ENCODE data around the gene ELOVL1.

ELOVL1 gene

DNA sequence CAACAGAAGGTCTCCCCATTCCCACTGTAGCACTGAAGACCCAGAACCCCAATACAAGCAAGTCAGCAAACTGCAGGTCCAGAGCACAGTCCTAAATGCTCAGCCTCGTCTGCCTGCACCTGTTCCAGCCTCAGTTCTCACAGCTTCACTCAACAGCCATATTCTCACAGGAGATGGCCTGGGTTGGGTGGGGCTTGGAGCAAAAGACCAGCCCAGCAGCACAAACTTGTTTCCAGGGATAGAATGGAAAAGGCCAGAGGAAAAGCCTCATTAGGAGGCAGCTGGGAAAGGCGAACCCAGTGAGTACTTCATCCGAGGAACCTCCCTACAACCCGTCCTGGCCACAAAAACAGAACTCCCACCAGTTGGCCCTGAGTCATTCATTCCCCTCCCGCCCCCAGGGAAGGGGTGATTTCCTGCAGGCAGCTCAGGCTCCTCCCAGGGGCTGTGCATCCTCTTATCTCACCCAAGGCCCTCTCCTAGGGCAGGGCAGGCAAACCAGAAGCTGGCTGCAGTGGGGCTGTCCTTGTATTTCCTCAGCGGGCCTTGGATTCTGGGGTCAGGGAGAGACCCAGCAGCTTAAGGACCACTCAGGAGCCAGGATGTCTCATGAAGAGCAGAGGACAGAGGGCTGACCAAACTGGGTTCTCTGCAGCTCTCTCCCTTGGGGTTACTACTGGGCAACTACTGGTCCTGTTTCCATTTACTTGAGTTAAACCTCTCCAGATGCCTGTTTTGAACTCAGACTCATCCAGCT, 37.6 kb downstream of the ELOVL1 start:
- no peak for DNase-seq (ENCODE audit: low spot score)

DNA sequence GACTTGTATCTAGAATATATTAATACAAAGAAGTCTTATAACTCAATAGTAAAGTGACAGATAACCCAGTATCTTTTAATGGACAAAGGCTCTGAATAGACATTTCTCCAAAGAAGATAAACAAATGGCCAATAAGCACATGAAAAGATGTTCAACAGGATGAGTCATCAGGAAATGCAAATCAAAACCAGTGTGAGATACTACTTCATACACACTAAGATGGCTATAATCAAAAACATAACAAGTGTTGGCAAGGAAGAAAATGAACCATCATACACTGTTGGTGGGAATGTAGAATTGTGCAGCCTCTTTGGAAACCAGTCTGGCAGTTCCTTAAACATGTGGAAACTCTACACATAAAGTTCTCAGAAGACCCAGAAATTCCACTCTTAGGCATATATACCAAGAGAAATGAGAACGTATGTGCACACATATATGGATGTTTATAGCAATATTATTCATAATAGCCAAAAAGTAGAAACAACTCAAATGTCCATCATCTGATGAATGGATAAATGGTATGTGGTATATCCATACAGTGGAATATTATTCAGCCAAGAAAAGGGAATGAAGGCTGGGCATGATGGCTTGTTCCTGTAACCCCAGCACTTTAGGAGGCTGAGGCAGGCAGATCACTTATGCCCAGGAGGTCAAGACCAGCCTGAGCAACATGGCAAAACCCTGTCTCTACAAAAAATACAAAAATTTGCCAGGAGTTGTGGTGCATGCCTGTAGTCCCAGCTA, 40.1 kb downstream of the ELOVL1 start:
- no peak for DNase-seq (ENCODE audit: low spot score)

DNA sequence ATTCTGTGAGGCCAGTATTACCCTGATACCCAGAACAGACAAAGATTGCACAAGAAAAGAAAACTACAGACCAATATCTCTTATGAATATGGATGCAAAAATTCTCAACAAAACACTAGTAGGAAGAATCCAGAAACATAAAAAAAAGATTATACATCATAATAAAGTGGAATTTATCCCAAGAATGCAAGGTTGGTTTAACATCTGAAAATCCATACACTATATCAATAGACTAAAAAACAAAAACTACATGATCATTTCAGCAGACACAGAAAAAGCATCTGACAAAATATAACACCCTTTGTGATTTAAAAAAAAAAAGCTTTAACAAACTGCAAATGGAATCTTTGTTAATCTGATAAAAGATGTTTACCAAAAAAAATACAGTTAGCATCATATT, 42.4 kb downstream of the ELOVL1 start:
- no peak for DNase-seq (ENCODE audit: low spot score)

DNA sequence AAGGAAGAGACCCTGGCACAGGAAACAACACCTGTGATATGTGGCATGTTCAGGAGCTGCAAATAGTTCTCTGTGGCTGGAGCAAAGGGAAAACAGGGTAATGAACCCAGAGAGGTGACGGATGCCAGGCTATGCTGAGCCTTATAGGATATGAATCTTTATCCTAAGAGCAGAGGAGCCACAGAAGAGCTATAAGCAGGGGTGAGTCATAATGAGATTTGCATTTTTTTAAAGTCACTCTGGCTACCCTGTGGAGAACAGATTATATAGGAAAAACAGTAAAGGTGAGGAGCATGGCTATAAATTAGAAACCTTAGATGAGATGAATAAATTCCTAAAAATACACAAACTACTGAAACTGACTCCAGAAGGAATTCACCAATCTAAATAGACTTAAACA, 43.0 kb downstream of the ELOVL1 start:
- no peak for DNase-seq (ENCODE audit: low spot score)

DNA sequence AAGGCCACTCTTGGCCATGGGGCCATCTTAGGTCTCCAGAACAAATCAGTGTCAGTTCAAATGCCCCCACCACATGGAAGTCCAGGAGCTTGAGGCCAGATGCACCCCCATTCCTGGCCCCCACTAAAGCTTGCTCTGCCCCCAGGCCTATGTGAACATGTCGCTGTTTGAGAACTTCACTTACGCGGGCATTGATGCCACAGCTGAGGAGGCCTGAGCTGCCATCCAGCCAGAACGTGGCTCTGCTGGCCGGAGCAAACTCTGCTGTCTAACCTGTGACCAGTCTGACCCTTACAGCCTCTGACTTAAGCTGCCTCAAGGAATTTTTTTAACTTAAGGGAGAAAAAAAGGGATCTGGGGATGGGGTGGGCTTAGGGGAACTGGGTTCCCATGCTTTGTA, 45.3 kb downstream of the ELOVL1 start:
- no peak for DNase-seq (ENCODE audit: low spot score)

DNA sequence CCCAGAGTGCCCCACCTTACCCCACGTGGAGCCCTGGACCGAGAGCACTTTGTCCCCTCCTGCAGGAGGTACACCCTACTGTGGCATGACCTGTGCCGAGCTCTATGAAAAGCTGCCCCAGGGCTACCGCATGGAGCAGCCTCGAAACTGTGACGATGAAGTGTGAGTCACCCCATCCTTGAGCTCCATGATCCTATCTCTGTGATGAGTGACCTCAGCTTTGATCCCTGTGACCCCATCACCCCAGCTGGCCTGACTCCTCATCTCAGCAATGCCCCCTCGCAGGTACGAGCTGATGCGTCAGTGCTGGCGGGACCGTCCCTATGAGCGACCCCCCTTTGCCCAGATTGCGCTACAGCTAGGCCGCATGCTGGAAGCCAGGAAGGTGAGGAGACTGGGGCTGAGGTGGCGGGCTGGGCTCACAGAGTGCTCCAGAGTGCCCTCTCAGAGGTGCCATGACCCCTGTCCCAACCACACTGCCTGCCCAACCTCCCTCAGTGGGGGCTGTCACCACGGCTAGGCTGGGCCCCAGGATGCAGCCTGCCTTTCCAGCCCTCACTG, 46.4 kb downstream of the ELOVL1 start:
- DNase-seq (ENCODE audit: low spot score), result no peak

DNA sequence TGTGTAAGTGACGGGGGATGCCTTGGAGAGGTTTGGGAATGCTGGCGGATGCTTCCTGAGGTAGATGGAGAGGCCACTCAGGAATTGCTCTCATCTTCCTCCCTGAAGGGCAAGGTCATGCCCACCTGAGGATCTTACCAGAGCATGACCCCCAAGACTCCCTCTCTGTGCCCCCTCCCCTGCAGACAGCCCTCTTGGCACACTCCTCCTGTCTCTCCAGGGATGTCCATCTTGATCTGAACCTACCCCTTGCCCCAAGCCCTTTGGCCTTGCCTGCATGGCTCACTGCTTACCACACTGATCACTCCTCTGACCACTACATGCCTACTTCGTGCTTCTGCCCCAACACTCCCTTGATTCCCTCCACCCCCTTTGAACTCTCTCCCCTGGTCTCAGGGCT, 48.0 kb downstream of the ELOVL1 start:
- DNase-seq (ENCODE audit: low spot score), result no peak

DNA sequence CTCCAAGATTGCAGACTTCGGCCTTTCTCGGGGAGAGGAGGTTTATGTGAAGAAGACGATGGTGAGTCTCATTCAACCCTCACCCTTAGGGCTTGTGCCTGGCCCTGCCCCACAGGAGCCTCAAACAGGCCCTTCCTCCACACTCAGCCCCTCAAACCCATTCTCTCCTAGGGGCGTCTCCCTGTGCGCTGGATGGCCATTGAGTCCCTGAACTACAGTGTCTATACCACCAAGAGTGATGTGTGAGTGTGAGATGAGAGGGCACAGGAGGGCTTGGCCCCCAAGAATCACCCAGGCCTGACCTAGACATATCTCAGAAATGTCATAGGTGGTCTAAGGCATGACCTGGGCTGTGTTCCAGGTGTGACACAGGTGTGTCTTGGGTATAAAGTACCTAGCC, 48.5 kb downstream of the ELOVL1 start:
- no peak for DNase-seq (ENCODE audit: low spot score)

DNA sequence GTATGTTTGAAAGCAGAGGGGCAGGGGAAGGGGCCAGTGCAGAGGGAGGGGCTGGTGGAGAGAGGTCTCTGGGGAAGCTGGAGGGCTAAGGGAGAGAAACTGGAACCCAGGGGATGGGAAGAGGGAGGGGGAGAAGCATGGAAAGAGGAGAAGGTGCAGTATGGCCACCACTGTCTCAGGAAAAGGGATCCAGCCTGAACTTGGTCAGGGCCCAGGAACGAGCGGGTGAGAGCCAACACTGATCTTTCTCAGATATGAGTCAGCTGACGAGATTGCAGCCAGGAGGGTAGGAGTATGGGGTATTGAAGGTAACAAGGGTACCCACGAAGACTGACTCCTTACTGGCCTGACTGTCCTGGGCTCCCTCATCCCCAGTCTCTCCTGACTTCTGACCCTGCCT, 49.0 kb downstream of the ELOVL1 start:
- no peak for DNase-seq (ENCODE audit: low spot score)

DNA sequence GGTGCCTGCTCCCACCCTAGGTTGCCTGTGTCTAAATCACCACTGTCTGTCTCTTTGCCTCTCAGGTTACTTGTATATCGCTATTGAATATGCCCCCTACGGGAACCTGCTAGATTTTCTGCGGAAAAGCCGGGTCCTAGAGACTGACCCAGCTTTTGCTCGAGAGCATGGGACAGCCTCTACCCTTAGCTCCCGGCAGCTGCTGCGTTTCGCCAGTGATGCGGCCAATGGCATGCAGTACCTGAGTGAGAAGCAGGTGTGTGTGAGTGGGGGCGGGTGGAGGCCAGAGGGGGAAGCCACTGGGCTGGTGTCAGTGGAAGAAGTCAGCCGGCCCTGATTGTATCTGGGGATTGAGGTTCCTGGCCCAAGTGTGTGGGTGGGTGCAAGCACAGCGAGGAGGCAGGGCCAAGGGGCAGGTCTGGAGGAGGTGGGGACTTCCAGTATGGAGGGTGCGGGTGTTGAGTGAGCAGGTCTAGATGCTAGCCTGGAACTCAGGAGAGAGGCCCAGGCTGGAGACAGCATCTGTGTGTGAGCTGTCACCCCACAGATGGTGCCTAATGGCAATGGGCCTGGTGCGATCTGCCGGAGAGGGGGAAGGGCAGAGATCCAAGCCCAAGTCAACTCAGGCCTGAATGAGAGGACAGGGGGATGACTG, 49.9 kb downstream of the ELOVL1 start:
- no peak for DNase-seq (ENCODE audit: low spot score)

DNA sequence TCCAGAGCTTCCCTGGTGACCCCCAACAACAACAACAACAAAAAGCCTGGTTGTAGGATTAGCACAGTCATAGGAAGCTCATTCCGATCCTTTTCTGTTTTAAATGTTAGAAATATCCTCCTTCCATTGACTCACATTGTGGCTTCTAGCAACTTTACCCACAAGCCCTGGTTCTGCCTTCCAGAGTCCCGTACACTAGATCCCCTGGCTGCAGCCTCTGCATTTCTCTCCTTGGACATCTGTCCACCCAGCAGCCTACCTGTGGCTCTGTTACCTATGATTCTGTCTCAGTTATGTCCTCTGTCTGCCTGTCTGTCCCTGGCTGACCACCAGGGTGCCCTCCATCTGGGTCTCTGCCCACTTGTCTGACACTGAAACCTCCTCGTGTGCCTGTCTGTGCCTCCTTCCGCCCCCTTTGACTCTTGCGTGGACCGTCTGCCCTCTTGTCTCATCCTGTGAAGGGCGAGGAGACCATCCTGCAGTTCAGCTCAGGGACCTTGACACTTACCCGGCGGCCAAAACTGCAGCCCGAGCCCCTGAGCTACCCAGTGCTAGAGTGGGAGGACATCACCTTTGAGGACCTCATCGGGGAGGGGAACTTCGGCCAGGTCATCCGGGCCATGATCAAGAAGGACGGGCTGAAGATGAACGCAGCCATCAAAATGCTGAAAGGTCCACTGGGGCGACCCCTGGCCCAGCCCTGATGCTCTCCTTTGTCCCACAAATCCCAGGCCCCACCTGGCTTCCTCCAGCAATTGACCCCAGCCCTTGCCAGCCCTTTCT, 50.9 kb downstream of the ELOVL1 start:
- DNase-seq (ENCODE audit: low spot score), result no peak

DNA sequence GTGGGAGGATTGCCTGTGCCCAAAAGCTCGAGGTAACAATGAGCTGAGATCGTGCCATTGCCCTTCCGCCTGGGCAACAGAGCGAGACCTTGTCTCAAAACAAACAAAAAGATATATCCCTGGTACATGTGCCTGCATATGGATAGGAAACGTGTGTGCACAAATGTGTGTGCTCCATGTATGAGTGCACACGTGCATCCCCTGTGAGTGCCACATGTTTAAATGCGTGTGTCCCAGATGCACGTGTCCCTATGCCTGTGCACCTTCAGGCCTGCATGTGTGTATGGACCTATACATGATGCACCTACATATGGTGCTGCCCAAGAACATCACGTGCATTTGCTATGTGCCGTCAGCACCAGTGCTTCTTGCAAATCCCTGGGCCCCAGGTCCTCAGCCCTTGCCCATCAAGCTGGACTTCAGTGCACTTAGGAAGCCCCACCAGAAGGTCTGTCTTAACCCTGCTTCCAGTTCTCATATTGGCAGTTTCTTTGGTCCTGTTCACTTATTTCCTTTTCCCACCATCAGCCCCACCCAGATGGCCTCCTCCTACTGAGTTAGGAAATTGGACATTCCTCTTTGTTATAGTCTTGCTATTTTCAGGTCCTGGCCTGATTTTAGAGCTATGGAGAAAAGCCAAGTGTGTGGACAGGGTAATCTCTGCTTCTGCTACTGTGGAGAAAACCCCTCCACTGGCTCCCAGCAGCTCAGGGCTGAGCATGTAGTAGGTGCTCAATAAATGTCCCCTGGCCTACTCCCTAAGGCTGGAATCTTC, 51.7 kb downstream of the ELOVL1 start:
- DNase-seq (ENCODE audit: low spot score), result no peak

DNA sequence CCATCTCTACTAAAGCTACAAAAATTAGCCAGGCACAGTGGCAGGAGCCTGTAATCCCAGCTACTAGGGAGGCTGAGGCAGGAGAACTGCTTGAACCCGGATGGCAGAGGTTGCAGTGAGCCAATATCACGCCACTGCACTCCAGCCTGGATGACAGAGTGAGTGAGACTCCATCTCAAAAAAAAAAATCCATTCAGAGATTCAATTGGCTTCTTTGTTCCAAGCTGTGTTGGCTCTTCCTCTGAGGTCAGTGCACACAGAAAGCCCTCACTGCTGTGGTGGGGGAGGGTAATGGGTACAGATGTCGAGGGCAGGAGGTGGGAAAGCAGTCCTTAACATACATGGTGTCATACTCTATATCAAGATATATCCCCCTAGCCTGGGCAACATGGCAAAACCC, 52.3 kb downstream of the ELOVL1 start:
- DNase-seq (ENCODE audit: low spot score), result no peak

DNA sequence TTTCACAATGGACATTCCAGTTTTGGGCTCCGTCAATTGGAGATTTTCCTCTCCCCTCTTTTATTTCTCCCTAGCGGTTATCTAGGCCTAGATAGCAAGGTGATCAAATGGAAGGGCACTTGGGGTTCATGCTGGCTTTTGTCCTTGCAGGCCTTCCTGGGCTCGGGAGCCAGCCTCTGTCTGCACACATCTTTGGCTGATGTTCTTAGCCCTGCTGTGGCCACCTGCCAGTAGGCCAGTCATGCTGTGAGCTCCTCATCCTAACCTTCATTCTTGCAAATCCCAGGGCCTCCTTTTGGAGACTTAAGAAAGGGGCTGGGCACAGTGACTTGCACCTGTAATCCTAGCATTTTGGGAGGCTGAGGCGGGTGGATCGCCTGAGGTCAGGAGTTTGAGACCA, 53.6 kb downstream of the ELOVL1 start:
- DNase-seq (ENCODE audit: low spot score), result no peak

DNA sequence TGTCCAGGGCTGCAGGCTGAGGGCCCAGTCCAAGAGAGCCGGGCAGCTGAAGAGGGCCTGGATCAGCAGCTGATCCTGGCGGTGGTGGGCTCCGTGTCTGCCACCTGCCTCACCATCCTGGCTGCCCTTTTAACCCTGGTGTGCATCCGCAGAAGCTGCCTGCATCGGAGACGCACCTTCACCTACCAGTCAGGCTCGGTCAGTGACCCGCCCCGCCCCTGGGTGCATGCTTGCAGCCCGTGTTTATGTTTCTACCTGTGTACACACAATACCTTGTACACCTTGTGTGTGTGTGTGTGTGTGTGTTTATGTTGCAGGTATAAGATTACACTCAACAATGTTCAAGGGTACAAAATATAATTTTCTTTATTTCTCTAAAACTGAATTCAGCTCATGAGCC, 54.0 kb downstream of the ELOVL1 start:
- DNase-seq (ENCODE audit: low spot score), result no peak

All from SK-N-DZ (cell line).